ENCODE measurements around the gene SMIM5. TPM values are rescaled to one million over a fixed set of nuclear protein-coding genes. Genes with fewer than 3 reads are reported as not detected.

SMIM5 gene
- total RNA-seq, 1 donor from 2014 or later = not detected

DNA sequence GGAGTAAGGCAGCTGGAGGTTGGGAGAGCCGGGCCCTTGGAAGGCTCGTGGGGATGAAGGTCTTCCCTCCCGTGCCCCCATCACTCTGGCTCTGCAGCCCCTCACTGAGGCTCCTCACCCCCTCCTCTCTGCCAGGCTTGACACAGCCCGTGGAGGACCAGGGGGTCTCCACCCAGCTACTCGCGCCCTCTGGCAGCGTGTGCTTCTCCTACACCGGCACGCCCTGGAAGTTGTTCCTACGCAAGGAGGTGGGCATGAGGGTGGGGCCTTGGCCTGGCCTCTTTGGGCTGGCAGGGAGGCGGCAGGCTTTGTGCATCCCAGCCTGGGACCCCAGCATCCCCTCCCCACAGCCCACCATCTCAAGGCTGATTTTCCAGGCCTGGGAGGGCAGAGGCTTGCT is 15.6 kb upstream of the SMIM5 start:
- H3K4me1 Mint-ChIP-seq (ENCODE audit: low read depth) = no peaks in the 10 kb centered on the region
- H3K4me3 Mint-ChIP-seq (ENCODE audit: unreplicated experiment) = no peak overlapping the region
- H3K27me3 Mint-ChIP-seq (ENCODE audit: low read depth) = no peaks in the 10 kb centered on the region
- H3K9me3 Mint-ChIP-seq (ENCODE audit: low read depth) = no peaks in the 10 kb centered on the region
- no peak for DNase-seq (ENCODE audit: low spot score)
- no peak overlapping the region for H3K27ac Mint-ChIP-seq (ENCODE audit: unreplicated experiment)
- TF ChIP-seq, protein P1, sequence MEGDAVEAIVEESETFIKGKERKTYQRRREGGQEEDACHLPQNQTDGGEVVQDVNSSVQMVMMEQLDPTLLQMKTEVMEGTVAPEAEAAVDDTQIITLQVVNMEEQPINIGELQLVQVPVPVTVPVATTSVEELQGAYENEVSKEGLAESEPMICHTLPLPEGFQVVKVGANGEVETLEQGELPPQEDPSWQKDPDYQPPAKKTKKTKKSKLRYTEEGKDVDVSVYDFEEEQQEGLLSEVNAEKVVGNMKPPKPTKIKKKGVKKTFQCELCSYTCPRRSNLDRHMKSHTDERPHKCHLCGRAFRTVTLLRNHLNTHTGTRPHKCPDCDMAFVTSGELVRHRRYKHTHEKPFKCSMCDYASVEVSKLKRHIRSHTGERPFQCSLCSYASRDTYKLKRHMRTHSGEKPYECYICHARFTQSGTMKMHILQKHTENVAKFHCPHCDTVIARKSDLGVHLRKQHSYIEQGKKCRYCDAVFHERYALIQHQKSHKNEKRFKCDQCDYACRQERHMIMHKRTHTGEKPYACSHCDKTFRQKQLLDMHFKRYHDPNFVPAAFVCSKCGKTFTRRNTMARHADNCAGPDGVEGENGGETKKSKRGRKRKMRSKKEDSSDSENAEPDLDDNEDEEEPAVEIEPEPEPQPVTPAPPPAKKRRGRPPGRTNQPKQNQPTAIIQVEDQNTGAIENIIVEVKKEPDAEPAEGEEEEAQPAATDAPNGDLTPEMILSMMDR (IDR thresholded peaks at IDR 0.05) = no peak
- H3K36me3 Mint-ChIP-seq (ENCODE audit: low read depth) = no peaks in the 10 kb centered on the region

DNA sequence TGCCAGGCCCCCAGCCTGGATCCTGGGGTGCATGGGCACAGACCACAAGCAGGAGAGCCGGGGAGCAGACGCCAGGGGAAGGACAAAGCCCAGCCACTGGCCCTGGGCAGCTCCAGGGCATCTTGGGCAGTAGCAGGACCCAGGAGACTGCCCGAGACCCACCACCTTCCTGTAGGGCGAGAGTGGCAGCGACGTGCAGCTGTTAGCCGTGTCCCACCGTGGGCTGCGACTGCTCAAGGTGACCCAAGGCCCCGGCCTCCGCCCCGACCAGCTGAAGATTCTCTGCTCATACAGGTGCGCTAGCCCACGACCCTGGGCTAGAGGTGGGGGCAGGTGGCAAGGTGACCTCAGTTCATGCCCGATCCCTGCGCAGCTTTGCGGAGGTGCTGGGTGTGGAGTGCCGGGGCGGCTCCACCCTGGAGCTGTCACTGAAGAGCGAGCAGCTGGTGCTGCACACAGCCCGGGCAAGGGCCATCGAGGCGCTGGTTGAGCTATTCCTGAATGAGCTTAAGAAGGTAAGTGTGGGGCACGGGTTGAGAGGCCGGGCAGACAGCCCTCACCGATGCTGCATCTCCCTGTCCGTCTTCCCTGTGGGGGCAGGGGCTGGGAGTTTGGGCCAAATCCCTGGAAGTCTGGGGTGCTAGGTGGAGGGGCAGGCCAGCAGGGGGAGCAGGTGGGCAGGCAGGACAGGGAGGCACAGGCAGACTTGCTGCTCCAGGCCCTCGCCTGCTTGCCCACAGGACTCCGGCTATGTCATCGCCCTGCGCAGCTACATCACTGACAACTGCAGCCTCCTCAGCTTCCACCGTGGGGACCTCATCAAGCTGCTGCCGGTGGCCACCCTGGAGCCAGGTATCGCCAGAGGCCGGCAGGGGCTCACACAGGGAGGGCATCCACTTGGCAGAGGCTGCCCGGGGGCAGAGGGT is 13.5 kb upstream of the SMIM5 start:
- H3K36me3 Mint-ChIP-seq (ENCODE audit: low read depth) = no peaks in the 10 kb centered on the region
- H3K4me3 Mint-ChIP-seq (ENCODE audit: unreplicated experiment) = no peak overlapping the region
- H3K27me3 Mint-ChIP-seq (ENCODE audit: low read depth) = no peaks in the 10 kb centered on the region
- peaks cover 2% of the 10 kb centered on the region for H3K4me1 Mint-ChIP-seq (ENCODE audit: low read depth)
- TF ChIP-seq, protein P1 (IDR thresholded peaks at IDR 0.05) = peak; percentile 78
- no peaks in the 10 kb centered on the region for H3K9me3 Mint-ChIP-seq (ENCODE audit: low read depth)
- DNase-seq (ENCODE audit: low spot score) = no peak
- no peak overlapping the region for H3K27ac Mint-ChIP-seq (ENCODE audit: unreplicated experiment)

DNA sequence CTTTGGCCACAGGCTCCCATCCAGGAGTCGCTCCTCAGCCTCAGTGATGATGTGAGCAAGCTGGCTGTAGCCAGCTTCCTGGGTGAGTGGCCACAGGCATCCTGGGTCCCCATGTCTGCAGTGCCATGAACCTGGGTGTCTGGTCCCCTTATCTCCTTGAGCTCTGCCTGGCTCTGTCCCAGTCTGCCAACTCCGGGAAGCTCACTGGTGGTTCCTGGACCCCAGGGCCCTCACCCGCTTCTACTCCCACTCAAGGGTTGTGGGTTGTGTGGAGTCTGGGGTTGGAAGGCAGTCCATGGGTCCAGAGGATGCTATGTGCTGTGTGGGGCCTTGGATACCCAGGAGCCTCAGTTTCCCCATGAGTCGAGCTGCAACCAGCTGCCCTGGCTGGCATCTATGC is 11.7 kb upstream of the SMIM5 start:
- H3K36me3 Mint-ChIP-seq (ENCODE audit: low read depth) = no peaks in the 10 kb centered on the region
- H3K27ac Mint-ChIP-seq (ENCODE audit: unreplicated experiment) = no peak overlapping the region
- no peaks in the 10 kb centered on the region for H3K27me3 Mint-ChIP-seq (ENCODE audit: low read depth)
- no peak for DNase-seq (ENCODE audit: low spot score)
- peaks cover 2% of the 10 kb centered on the region for H3K4me1 Mint-ChIP-seq (ENCODE audit: low read depth)
- TF ChIP-seq, protein P1 (IDR thresholded peaks at IDR 0.05) = no peak
- H3K4me3 Mint-ChIP-seq (ENCODE audit: unreplicated experiment) = no peak overlapping the region
- H3K9me3 Mint-ChIP-seq (ENCODE audit: low read depth) = no peaks in the 10 kb centered on the region

DNA sequence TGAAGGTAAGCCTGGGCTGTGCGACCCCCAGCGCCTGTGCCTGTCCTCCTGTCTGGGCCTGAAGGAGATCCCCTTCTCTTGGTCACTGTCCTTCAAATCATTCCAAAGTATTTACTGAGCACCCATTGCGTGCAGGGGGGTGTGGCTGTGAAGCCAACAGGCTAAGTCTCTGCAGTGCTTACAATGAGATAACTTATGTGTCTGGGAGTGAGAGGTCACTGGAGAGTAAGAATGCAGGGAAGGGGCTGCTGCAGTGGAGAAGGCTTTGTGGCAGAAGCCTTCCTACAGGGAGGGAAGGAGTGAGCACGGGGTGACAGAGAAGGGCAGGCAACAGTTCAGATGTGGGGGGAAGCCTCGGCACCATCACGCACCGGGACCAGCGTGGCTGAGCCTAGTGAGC is 11.2 kb upstream of the SMIM5 start:
- Mint-ChIP-seq H3K9me3 (ENCODE audit: low read depth) (no peaks in the 10 kb centered on the region), H3K4me3 (ENCODE audit: unreplicated experiment) (no peak overlapping the region), H3K36me3 (ENCODE audit: low read depth) (no peaks in the 10 kb centered on the region), H3K27ac (ENCODE audit: unreplicated experiment) (no peak overlapping the region), H3K27me3 (ENCODE audit: low read depth) (no peaks in the 10 kb centered on the region), H3K4me1 (ENCODE audit: low read depth) (peaks cover 2% of the 10 kb centered on the region)
- TF ChIP-seq, protein P1 (IDR thresholded peaks at IDR 0.05) = no peak
- DNase-seq (ENCODE audit: low spot score) = no peak

DNA sequence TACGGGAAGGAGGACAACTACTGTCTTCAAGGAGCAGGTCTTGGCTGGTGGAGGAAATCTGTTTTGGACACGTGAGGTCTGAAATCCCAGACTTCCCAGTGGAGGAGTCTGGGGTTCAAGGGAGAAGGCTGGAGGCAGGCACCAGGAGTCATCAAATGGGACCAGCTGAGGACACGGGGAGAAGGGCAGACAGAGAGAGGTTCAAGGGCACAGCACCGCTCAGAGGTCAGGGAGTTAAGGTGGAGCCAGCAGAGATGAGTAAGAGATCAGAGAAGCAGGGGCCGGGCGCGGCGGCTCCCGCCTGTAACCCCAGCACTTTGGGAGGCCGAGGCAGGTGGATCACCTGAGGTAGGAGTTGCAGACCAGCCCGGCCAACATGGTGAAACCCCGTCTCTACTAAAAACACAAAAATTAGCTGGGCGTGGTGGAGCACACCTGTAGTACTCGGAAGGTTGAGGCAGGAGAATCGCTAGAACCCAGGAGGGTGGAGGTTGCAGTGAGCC is 10.4 kb upstream of the SMIM5 start:
- H3K4me3 Mint-ChIP-seq (ENCODE audit: unreplicated experiment) = no peak overlapping the region
- H3K27me3 Mint-ChIP-seq (ENCODE audit: low read depth) = no peaks in the 10 kb centered on the region
- TF ChIP-seq, protein P1 (IDR thresholded peaks at IDR 0.05) = no peak

More for the DNA sequence above, 10.4 kb upstream of the SMIM5 start:
- no peaks in the 10 kb centered on the region for H3K9me3 Mint-ChIP-seq (ENCODE audit: low read depth)
- peaks cover 2% of the 10 kb centered on the region for H3K4me1 Mint-ChIP-seq (ENCODE audit: low read depth)
- H3K27ac Mint-ChIP-seq (ENCODE audit: unreplicated experiment) = no peak overlapping the region
- DNase-seq (ENCODE audit: low spot score) = no peak
- no peaks in the 10 kb centered on the region for H3K36me3 Mint-ChIP-seq (ENCODE audit: low read depth)
